IPS DF 19.7 (cell line): ENCODE results near the gene GTF3C5.
"Not testable (repeated sequence)": the region's sequence is repeated elsewhere in the genome, so short reads cannot be mapped to it uniquely, and the experiment has no call there.

ENCODE experiments used
- DNase-seq: peaks from one replicate; pipeline ENCODE4 v3.0.0-alpha.2; 2013; ENCODE audit warnings: low read depth, low spot score

Gene GTF3C5

GRCh38 chr9:133029994-133030316, 842 bp upstream of the GTF3C5 start:
- no peak for DNase-seq

GRCh38 chr9:133031130-133031422, 279 bp downstream of the GTF3C5 start:
- no peak for DNase-seq

DNA sequence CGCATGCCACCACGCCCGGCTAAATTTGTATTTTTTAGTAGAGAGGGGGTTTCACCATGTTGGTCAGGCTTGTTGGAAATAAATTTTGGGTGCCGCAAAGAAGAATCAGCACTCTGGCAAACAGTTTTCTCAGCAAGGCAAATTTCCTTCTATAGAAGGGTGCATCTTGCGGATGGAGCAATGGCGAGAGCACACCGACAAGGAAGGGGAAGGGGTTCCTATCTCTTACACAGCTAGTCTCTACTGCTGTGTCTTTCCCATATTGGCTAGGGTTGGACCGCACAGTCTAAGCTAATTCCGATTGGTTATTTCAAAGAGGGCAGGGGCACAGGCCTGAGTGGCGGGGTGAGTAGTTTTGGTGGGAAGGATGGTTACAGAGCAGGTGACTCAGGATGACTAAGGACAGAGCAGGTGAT, 707 bp downstream of the GTF3C5 start:
- DNase-seq, result no peak

- no peak for DNase-seq
Measured at GRCh38 chr9:133032171-133032570, 1.4 kb downstream of the GTF3C5 start.

GRCh38 chr9:133035669-133036068, 4.9 kb downstream of the GTF3C5 start:
- no peak for DNase-seq

DNA sequence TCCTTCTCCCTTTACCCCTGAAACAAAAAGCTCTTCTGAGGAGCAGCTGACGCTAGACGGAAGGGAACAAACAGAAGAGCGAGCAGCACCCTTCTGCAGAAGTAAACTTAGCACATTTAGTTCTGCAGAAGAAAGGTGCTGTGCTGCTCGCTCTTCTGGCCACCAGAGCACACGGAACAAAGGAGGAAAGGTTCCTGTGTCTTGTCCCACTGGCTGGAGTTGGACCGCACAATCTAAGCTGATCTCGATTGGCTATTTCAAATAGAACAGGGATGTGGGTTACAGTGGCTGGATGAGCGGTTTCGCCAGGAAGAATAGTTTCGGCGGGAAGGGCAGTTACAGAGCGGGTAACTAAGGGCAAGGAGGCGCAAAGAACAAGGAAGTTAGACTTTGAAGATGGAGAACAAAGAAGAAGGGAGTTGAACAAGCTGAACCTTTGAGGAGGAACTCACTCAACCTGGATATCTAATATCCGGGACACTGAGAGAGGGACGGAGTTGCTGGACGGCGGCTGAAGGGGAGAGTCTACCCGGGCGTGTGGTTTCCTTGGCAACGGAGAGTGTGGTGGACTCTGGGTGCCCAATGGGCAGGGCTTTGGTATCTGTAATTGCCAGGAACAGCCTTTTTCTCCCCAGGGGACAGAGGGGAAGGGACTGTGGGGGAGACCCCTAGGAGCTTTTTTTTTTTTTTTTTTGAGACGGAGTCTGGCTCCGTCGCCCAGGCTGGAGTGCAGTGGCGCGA, 7.1 kb downstream of the GTF3C5 start:
- DNase-seq, result no peak

DNA sequence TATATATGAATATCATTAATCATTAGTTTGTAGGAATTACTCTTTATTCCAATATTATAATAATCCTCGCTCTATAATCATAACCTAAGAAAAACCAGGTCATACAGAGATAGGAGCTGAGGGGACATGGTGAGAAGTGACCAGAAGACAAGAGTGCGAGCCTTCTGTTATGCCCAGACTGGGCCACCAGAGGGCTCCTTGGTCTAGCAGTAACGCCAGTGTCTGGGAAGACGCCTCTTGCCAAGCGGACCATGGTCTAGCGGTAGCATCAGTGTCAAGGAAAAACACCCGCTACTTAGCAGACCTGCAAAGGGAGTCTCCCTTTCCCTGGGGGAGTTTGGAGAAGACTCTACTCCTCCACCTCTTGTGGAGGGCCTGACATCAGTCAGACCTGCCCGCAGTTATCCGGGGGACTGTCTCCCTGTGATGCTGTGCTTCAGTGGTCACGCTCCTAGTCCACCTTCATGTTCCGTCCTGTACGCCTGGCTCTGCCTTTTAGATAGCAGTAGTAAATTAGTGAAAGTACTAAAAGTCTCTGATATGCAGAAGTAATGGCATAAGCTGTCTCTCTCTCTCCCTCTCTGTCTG, 10.2 kb downstream of the GTF3C5 start:
- DNase-seq, result not testable (repeated sequence)

DNA sequence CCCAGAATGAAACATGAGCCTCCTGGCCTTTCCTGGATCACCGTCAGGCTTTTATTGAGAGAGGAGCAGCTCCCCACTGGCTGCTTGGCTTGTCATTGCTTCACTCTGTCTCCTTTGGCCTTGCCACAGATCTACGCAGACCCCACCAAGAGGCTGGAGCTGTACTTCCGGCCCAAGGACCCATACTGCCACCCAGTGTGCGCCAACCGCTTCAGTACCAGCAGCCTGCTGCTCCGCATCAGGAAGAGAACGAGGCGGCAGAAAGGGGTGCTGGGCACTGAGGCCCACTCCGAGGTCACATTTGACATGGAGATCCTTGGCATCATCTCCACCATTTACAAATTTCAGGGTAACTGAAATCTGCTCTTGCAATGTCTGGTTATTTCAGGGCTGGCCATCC, 11.2 kb downstream of the GTF3C5 start:
- DNase-seq, result no peak

GRCh38 chr9:133042676-133043075, 11.9 kb downstream of the GTF3C5 start:
- DNase-seq, result no peak

- DNase-seq, result no peak
Measured at GRCh38 chr9:133043449-133044035, 12.7 kb downstream of the GTF3C5 start.

DNA sequence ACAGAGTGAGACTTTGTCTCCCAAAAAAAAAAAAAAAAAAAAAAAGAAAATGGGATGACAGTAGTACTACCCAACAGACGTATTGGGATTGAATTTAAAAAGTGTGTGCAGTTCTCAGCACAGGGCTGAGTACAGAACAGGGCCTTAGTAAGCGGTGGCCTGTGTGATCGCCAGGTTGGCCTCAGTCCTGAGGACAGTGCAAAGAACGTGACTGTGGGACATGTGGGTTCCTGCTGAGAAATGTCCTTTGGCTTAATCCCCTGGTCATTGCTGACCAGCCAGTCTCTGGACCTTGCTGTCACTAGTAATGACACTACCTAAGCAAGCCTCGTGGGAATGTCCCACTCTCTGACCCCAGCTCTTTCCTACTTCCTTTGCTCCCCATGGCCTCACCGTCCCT, 13.3 kb downstream of the GTF3C5 start:
- no peak for DNase-seq

GRCh38 chr9:133044661-133045060, 13.9 kb downstream of the GTF3C5 start:
- DNase-seq, result no peak

GRCh38 chr9:133045132-133045531, 14.3 kb downstream of the GTF3C5 start:
- no peak for DNase-seq

DNA sequence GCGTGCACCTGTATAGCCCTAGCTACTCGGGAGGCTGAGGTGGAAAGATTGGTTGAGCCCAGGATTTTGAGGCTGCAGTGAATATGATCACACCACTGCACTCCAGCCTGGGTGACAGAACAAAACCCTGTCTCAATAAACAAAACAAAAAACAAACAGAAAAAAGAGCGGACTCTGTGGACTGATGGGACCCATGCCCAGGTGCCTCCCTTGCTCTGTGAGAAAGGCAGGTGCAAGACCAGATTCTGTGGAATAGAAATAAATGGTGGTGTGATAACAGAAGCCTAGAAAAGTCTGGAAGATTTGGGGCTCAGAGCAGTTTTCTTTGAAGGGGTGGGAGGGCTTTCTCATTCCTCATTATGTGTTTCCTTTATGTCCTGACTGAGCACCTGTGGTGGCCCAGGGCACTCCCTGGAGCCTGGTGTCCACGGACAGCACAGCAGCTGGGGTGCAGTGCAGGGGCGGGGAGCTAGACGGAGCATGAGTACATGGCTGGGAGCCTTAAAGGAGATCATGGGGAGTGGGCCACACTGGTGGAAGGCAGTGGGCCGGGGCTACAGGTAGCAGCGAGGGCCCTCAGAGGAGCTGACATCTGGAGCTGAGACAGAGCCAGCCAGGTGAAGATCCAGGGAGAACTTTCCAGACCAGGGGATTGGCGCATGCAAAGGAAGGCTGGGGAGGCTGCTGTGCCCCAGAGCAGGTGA, 15.6 kb downstream of the GTF3C5 start:
- DNase-seq, result no peak

- DNase-seq, result no peak
Measured at GRCh38 chr9:133046900-133047295, 16.1 kb downstream of the GTF3C5 start.

GRCh38 chr9:133048595-133048994, 17.8 kb downstream of the GTF3C5 start:
- DNase-seq, result no peak

- no peak for DNase-seq
Measured at GRCh38 chr9:133049043-133049442, 18.2 kb downstream of the GTF3C5 start.

- no peak for DNase-seq
Measured at GRCh38 chr9:133050142-133050541, 19.3 kb downstream of the GTF3C5 start.

DNA sequence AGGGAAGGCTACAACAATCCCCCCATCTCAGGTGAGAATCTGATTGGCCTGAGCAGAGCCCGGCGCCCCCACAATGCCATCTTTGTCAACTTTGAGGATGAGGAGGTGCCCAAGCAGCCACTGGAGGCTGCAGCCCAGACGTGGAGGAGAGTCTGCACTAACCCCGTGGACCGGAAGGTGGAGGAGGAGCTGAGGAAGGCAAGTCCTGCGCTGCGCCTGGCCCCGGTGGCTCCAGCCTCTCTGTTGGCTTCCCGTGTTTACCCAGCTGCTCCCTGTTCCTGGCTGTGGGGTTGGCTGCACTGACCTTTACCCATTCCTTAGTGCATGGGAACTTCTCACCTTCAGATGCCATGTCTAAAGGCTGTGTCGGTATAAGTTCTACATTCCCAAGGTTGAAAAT, 20.0 kb downstream of the GTF3C5 start:
- no peak for DNase-seq

DNA sequence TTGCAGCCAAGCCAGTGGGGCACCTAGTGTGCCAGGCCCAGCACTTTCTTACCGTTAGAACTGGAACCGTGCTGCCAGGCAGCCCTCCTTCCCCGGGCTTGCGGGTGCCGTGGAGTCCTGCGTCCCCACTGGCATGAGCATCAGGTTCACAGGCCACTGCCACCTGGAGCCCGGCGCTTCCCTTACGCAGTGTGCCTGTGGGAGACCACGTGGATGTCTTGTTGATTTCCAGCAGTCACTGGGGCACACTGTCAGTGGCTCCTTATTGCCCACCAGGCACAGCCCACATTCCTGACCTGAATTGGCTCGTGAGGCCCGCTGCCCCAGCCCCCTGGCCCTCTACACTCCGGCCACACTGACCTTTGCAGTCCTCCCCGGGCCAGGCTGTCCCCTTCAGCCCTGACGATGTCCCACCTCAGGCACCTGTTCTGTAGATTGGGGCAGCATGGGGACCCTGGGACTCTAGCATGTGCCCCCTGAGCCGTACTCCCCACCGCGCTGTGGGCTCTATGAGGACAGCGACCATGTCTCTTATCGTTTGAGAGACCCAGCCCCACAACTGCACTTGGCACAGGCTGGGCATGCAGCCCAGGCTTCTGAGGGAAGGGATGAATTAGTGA, 20.6 kb downstream of the GTF3C5 start:
- DNase-seq, result no peak

GRCh38 chr9:133051966-133052539, 21.3 kb downstream of the GTF3C5 start:
- no peak for DNase-seq
